ENCODE measurements around the gene NARF.

DNA sequence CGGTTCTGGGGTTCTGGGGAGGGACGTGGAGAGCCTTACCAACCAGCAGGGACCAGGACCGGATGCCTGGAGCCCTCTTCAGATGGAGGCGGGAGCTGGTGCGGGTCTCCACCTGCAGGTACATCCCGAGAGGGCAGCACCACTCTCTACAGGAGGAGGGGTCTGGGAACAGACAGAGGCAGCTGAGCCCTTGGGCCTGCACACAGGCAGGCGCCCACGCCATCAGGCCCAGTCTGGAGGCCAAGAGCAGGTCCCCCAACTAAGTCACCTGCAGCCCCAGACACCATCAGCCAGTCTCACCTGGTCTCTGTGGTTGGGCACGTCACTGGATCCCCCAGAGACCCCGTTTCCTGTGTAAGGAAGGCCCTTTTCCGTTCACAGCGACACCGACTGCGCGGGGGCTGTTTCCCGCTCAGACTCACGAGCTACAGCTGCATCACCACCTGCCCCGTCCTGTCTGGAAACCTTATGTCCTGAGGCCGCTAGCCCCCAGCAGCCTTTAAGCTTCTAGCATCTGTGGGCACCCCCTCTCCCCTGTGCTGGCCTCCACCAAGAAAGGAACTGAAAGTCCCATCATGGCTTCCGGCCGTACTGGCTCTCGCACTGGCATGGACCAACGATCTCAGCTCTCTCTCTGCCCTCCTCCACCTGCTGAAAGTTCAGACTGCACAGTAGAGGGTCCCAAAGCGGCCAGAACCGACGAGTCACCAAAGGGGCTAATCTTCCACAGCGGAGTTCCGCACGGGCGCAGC lies 9.2 kb upstream of the NARF start:
- TF ChIP-seq, protein P1, sequence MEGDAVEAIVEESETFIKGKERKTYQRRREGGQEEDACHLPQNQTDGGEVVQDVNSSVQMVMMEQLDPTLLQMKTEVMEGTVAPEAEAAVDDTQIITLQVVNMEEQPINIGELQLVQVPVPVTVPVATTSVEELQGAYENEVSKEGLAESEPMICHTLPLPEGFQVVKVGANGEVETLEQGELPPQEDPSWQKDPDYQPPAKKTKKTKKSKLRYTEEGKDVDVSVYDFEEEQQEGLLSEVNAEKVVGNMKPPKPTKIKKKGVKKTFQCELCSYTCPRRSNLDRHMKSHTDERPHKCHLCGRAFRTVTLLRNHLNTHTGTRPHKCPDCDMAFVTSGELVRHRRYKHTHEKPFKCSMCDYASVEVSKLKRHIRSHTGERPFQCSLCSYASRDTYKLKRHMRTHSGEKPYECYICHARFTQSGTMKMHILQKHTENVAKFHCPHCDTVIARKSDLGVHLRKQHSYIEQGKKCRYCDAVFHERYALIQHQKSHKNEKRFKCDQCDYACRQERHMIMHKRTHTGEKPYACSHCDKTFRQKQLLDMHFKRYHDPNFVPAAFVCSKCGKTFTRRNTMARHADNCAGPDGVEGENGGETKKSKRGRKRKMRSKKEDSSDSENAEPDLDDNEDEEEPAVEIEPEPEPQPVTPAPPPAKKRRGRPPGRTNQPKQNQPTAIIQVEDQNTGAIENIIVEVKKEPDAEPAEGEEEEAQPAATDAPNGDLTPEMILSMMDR (IDR thresholded peaks at IDR 0.05), result no peak
- no peak for TF ChIP-seq EZH2 (IDR thresholded peaks at IDR 0.05; ENCODE audit: borderline replicate concordance, insufficient read depth, low read depth, low read length, poor library complexity, severe bottlenecking)
